OCI-LY1 (cell line): ENCODE results near the gene WHRN.

Experiments
- H2AFZ ChIP-seq: fragments of 200-600 bp; sonication (generic), shearing (Covaris generic); 2 replicates; pipeline ENCODE4 v1.6.0; 2014; ENCODE audit warnings: antibody characterized with exemption, mild to moderate bottlenecking, low read length
- H3F3A ChIP-seq: fragments of 200-600 bp; sonication (generic), shearing (Covaris generic); 2 replicates; pipeline ENCODE4 v1.6.0; 2014; ENCODE audit warnings: mild to moderate bottlenecking, antibody characterized with exemption, low read length, moderate library complexity; ENCODE audit not compliant: insufficient read depth
- H3K27ac ChIP-seq: fragments of 200-600 bp; sonication (generic); 2 replicates; pipeline ENCODE4 v1.5.1; 2014; ENCODE audit warnings: low read length, mixed run types, mild to moderate bottlenecking, low read depth; ENCODE audit not compliant: poor library complexity, severe bottlenecking
- H3K27me3 ChIP-seq: fragments of 200-600 bp; sonication (generic); 2 replicates; pipeline ENCODE4 v1.6.0; 2014; ENCODE audit warnings: antibody characterized with exemption, mild to moderate bottlenecking, low read length, moderate library complexity; ENCODE audit not compliant: insufficient read depth
- H3K36me3 ChIP-seq: fragments of 200-600 bp; sonication (generic); 2 replicates; pipeline ENCODE4 v1.6.1; 2014; ENCODE audit warnings: mild to moderate bottlenecking, antibody characterized with exemption, low read length, moderate library complexity, mixed read lengths; ENCODE audit not compliant: insufficient read depth
- H3K4me1 ChIP-seq: fragments of 200-600 bp; sonication (generic); 2 replicates; pipeline ENCODE4 v1.5.1; 2014; ENCODE audit warnings: mild to moderate bottlenecking, low read length, moderate library complexity; ENCODE audit not compliant: insufficient read depth, severe bottlenecking
- H3K4me2 ChIP-seq: fragments of 200-600 bp; sonication (generic), shearing (Covaris generic); 2 replicates; pipeline ENCODE4 v1.6.1; 2014; ENCODE audit warnings: low read length
- H3K4me3 ChIP-seq: fragments of 200-600 bp; sonication (generic); 2 replicates; pipeline ENCODE4 v1.5.1; 2014; ENCODE audit warnings: low read length, low read depth, mild to moderate bottlenecking, mixed read lengths; ENCODE audit not compliant: poor library complexity, severe bottlenecking
- H3K79me2 ChIP-seq: fragments of 200-600 bp; shearing (Covaris generic); 2 replicates; pipeline ENCODE4 v1.6.1; 2016; ENCODE audit warnings: mixed run types, low read length, mixed read lengths; ENCODE audit not compliant: insufficient read depth
- H3K9ac ChIP-seq: fragments of 200-600 bp; sonication (generic), shearing (Covaris generic); 2 replicates; pipeline ENCODE4 v1.6.1; 2014; ENCODE audit warnings: mild to moderate bottlenecking, low read length, mixed read lengths
- H3K9me2 ChIP-seq: fragments of 200-600 bp; sonication (generic), shearing (Covaris generic); 2 replicates; pipeline ENCODE4 v1.6.1; 2014; ENCODE audit warnings: low read depth, mild to moderate bottlenecking, low read length, mixed read lengths
- H3K9me3 ChIP-seq: fragments of 200-600 bp; shearing (Covaris generic); 2 replicates; pipeline ENCODE4 v1.6.1; 2014; ENCODE audit warnings: low read length, mixed read lengths
- H4K20me1 ChIP-seq: fragments of 200-600 bp; sonication (generic), shearing (Covaris generic); 2 replicates; pipeline ENCODE4 v1.6.0; 2016; ENCODE audit warnings: mild to moderate bottlenecking, low read length; ENCODE audit not compliant: insufficient read depth
- CTCF ChIP-seq: fragments of 200-600 bp; sonication (generic), shearing (Covaris generic); IDR thresholded peaks from 2 replicates; pipeline ENCODE4 v1.5.1; 2017; ENCODE audit warnings: mild to moderate bottlenecking, antibody characterized with exemption, low read length, moderate library complexity, mixed read lengths
- EZH2 ChIP-seq: fragments of 200-600 bp; sonication (generic), shearing (Covaris generic); IDR thresholded peaks from 2 replicates; pipeline ENCODE4 v1.8.0; 2017; ENCODE audit warnings: borderline replicate concordance, mixed run types, mild to moderate bottlenecking, antibody characterized with exemption, low read length, moderate library complexity, mixed read lengths

The WHRN gene

GRCh38 chr9:114424126-114424525 lies 81.1 kb downstream of the WHRN start:
- Histone ChIP-seq H3K4me1 (no peaks in the 10 kb centered on the region), H3K79me2 (no peaks in the 10 kb centered on the region), H4K20me1 (no peaks in the 10 kb centered on the region), H3K9me2 (no peaks in the 10 kb centered on the region), H3F3A (no peaks in the 10 kb centered on the region), H3K9me3 (no peaks in the 10 kb centered on the region), H2AFZ (no peak overlapping the region), H3K27ac (no peak overlapping the region), H3K36me3 (no peaks in the 10 kb centered on the region), H3K4me2 (no peak overlapping the region), H3K27me3 (0 out of 2 replicates have a peak, but pooled peaks cover 3% of the 10 kb centered on the region), H3K4me3 (no peak overlapping the region), H3K9ac (no peak overlapping the region)
- no peak for TF ChIP-seq CTCF
- no peak for TF ChIP-seq EZH2

- H3K4me2 ChIP-seq, result no peak overlapping the region
- no peaks in the 10 kb centered on the region for H3K9me2 ChIP-seq
- no peaks in the 10 kb centered on the region for H3F3A ChIP-seq
- H3K4me3 ChIP-seq, result no peak overlapping the region
- no peaks in the 10 kb centered on the region for H3K36me3 ChIP-seq
- H3K27ac ChIP-seq, result no peak overlapping the region
- no peak overlapping the region for H2AFZ ChIP-seq
- H4K20me1 ChIP-seq, result no peaks in the 10 kb centered on the region
- no peaks in the 10 kb centered on the region for H3K9me3 ChIP-seq
- H3K27me3 ChIP-seq, result no peaks in the 10 kb centered on the region
- no peaks in the 10 kb centered on the region for H3K79me2 ChIP-seq
- TF ChIP-seq CTCF, result no peak
- TF ChIP-seq EZH2, result no peak
- H3K4me1 ChIP-seq, result no peaks in the 10 kb centered on the region
- no peak overlapping the region for H3K9ac ChIP-seq
These were observed 82.1 kb downstream of the WHRN start for GRCh38 chr9:114423181-114423580.

GRCh38 chr9:114421147-114421546 lies 84.1 kb downstream of the WHRN start:
- Histone ChIP-seq H3K9me3 (no peaks in the 10 kb centered on the region), H3K9ac (no peak overlapping the region), H3K27ac (no peak overlapping the region), H3K4me2 (no peak overlapping the region), H2AFZ (no peak overlapping the region), H4K20me1 (no peaks in the 10 kb centered on the region), H3K9me2 (no peaks in the 10 kb centered on the region), H3F3A (no peaks in the 10 kb centered on the region), H3K4me3 (no peak overlapping the region), H3K79me2 (no peaks in the 10 kb centered on the region), H3K27me3 (no peaks in the 10 kb centered on the region), H3K36me3 (no peaks in the 10 kb centered on the region), H3K4me1 (no peaks in the 10 kb centered on the region)
- no peak for TF ChIP-seq EZH2
- TF ChIP-seq CTCF, result no peak
